HG02623 (cell line): ENCODE data around the gene RGS9.
"Not testable (repeated sequence)": the region's sequence is repeated elsewhere in the genome, so short reads cannot be mapped to it uniquely, and the experiment has no call there.

Experiments used
- ATAC-seq: cut with Tn5 transposase; IDR thresholded peaks from one replicate; pipeline ENCODE4 v1.9.1; 2021; ENCODE audit warnings: moderate library complexity; ENCODE audit not compliant: unreplicated experiment

Gene RGS9

DNA sequence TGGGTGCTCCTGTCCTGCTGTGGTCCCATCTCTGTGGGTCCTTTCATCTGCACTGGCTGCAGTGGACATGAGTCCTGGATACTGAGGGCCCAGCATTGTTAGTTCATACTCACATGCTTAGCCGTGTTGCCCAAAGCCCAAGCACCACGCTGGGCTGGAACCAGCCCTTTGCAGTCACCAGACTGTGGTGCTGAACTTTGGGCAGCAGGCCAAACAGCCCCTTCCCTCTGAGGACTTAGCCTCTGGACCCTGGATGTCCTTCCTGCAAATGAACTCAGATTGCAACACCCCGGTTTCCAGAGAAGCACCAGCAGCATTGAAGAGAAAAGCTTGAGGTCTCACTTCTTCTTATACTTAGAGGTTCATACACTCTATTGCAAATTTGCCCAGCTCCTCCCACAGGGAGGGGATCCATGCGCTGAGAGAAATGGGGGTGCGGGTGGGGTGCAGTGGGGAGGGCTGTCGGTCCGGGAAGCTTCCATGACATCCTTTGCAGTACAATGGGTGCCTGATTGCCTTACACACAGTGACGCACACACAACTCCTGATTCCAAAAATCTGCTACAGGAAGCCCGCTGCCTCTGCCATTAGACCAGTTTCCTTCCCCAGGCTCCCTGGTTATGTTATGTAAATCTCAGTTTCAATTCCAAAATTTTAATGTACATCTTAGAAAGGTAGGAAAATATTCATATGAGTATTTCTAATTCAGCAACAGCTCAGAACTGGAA lies 65.8 kb downstream of the RGS9 start:
- ATAC-seq = no peak

- no peak for ATAC-seq
Measured at GRCh38 chr17:65204001-65204400, 66.8 kb downstream of the RGS9 start.

DNA sequence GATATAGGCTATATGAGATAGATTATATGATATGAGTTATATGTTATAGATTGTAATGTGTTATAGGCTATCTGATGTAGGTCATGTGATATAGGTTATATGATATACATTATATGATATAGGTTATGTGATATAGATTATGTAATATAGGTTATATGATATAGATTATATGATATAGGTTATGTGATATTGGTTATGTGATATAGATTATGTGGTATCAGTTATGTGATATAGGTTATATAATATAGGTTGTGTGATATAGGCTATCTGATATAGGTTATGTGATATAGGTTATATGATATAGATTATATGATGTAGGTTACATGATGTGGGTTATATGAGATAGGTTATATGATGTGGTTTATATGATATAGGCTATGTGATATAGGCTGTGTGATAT lies 68.5 kb downstream of the RGS9 start:
- no peak for ATAC-seq

DNA sequence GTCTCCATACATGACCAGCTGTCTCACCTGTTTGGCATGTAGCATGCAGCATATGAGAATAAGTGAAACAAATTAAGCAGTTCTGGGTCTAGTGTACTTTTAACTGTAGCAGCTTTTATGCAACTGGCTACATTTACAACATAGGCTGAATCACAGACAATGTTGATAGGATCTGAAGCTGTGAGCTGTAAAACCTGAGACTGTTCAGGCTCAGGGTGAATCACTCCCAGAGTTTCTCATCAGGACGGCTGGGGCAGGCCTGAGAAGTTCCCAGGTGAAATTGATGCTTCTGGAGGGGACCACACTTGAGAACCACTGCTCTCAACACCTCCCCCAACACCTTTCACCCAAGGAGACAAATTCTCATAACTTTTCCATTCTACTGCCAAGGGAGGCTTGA lies 70.3 kb downstream of the RGS9 start:
- not testable (repeated sequence) for ATAC-seq

DNA sequence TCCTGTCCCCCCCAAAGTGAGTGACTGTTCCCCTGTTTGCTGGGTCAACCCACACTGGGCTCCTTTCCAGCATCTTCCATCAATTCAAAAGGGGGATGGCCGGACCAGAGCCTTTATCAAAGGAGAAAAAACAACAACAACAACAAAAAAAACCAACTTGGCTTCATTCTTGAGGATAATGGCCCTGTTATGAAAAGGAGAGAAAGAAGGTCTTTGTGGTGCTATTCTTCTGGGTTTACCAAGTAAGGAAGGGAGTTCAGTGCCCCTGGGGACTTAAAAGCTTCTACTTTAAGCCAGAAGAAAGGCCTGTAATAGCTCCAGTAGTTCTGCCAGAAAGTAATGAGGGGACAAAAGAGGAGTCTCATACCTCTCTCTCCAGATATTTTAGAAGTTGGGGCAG lies 71.5 kb downstream of the RGS9 start:
- no peak for ATAC-seq

DNA sequence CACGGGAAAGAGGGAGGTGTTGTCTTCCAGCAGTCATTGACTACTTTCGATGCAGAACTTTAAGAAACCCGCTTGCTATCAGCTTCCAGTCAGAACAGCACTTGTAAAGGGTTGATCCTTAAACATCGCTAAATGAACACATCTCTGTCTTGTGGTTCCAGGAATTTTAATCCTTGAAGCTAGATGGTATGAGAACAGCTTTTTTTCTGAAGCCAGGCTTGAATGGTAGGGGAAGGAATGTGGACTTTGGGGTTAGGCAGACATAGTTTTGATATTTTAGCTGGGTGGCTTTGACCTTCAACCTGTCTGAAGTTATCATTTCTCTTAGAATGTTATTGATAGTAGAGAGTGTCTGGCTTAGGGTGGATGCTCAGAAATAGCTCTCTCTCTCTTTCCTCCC lies 81.1 kb downstream of the RGS9 start:
- ATAC-seq = no peak

DNA sequence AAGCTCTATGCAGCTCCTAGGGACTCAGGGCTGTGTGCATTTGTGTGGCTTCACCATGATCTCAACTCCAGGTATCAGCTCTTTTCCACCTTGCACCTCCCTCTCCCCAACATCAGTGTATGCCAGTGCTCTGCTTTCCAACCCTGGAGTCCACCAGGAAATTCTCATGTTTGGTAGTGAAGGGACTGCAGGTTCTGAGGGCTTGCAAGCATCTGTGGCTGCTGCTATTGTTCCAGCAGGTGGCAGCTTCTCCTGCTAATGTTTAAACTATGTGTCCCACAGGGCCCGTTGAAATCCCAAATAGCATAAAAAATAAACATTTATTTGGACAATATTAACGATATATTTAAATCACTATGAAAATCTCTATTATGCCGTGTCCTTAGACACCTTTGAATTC lies 82.0 kb downstream of the RGS9 start:
- no peak for ATAC-seq

GRCh38 chr17:65219707-65220106 lies 82.5 kb downstream of the RGS9 start:
- ATAC-seq = no peak

DNA sequence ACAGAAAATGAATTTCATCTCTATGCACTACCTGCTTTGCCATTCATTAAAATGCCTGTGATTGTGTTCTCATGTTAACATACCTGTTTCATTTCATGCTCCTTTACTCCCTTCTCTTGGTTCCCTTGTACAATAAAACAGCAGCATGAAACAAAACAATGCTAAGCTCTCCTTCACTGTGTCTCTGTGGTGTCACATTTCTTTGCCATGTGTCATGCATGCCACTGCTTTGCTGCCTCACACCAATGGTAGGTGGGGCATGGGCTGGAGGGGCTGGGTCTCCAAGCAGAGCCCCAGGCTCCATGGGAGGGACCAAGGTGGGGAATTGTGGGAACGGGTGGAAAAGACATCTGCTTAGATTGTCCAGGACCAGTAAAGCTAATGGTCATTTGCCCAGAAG lies 83.6 kb downstream of the RGS9 start:
- ATAC-seq = no peak

- no peak for ATAC-seq
Measured at GRCh38 chr17:65222214-65222738, 85.1 kb downstream of the RGS9 start.

DNA sequence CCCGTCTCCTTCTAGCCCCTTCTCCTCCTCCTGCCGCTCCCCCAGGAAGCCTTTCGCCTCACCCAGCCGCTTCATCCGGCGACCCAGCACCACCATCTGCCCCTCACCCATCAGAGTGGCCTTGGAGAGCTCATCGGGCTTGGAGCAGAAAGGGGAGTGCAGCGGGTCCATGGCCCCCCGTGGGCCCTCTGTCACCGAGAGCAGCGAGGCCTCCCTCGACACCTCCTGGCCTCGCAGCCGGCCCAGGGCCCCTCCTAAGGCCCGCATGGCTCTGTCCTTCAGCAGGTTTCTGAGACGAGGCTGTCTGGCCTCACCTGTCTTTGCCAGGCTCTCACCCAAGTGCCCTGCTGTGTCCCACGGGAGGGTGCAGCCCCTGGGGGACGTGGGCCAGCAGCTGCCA lies 87.9 kb downstream of the RGS9 start:
- no peak for ATAC-seq

DNA sequence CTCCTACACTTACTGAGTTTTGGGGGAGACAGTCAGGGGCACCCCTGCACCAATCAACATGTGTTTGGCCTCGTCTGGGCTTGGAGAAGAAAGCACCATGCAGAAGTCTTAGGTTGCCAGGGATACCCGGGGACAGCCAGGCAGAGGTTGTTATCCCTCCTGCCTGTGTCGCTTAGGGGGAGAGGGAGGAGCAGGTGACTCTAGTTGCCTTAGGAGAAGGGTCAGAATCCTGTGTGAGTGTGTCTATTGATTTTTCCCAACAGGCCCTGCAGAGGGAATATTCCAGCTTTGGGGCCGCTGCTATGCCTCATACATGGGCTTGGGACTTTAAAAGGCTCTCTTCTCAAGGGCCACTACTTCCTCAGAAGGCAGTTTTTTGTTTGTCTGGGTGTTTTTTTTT lies 89.1 kb downstream of the RGS9 start:
- no peak for ATAC-seq

DNA sequence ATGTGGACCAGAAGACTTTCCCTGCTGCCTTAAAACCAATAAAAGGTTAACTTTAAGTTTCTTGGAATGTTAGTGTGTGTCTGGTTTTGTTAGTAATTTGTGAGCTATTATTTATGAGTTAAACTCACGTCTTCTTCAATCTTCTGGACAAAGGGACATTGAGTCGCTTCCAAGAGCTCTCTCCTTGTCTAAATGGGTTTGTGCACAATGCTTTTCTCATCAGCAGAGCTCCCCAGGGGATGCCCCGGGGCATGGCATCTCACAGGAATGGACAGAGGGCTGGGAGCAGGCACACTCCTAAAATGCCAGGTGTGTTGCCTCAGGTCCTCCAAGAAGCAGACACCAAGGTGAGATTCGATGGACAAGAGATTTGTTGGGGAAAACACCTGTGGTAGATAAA lies 90.5 kb downstream of the RGS9 start:
- ATAC-seq = no peak

DNA sequence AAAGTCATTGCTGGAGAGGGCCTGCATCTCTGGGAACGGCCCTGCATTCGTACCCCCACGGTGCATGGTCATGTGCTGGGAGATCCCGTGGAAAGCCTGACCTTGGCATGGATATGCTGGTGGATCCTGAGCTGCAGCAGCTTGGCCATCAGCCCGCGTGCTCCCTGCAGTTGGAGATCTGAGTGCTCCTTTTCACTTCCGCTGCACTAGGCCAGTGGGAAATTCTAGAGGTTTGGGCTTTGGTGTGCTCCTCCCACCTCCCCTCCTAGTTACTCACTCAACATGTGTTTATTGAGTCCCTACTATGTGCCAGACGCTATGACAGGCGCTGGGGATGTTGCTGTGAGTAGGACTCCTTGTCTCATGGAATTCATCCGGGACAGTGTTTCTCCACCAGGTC lies 91.1 kb downstream of the RGS9 start:
- ATAC-seq = no peak

DNA sequence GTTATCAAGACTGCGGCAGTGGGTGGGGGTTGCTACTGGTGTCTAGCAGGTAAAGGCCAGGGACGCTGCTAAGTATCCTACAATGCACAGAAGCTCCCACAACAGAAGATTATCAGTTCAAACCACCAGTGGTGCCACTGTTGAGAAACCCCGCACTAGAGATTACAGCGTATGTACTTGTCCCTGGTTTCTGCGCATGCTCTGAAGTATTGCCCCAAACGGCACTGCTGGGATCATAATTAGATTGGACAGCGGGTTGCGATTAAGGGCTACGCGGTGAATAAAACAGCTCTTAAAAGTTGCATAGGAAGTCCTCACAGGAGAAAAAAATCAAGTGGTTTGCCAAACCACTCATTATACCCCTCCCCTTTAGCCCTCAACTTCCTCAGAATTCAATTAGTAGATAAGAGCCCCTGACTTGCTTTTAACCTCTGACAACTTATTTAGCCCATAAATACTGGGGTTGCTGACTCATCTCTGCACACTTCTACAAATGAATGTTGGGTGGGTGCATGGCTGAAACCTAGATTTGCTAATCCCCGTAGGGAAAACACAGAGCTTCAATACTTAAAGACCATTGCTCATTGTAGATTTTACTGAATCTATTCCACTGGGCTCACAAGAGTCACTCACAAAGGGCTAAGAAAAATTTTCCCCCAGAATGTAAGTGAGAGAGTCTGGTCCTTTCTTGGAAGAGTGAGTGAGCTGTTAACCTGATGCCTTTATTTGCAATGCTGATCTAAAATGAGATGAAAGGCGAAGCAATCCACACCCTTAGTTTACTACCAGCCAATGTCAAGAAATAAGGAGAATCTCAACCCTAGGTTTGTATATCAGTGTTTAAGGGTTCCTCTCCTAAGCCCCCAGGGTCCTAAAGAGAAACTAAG lies 91.8 kb downstream of the RGS9 start:
- peak; percentile 51 for ATAC-seq

GRCh38 chr17:65229621-65229995 lies 92.4 kb downstream of the RGS9 start:
- no peak for ATAC-seq

DNA sequence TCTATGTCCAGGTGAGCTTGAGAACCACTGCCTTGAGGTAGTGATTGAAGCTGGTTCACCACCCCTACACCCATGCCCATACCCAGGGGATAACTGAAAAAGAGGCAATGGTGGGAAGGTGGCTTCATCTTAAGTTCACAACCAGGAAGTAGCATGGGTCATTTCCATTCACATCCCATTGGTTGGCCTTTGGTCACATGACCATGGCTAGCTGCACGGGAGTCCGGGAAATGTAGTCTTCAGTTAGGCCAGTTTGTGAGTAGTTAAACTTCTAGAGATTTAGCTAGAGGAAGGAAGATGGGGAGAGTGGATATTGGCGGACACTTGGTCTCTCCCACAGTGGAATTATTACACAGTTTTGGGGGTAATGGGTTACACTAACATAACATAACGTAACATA lies 92.9 kb downstream of the RGS9 start:
- no peak for ATAC-seq

- ATAC-seq = no peak
Measured at GRCh38 chr17:65231086-65231485, 93.9 kb downstream of the RGS9 start.

- peak; percentile 44 for ATAC-seq
Measured at GRCh38 chr17:65231662-65232335, 94.6 kb downstream of the RGS9 start.

DNA sequence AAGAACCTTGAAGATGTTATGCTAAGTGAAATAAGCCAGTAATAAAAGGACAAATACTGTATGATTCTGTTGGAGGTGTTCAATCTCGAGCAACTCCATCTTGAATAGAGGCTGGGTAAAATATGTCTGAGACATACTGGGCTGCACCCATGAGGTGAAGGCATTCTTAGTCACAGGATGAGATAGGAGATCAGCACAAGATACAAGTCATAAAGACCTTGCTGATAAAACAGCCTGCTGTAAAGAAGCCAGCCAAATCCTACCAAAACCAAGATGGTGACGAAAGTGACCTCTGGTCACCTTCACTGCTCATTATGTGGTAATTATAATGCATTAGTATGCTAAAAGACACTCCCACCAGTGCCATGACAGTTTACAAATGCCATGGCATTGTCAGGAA lies 98.1 kb downstream of the RGS9 start:
- no peak for ATAC-seq

DNA sequence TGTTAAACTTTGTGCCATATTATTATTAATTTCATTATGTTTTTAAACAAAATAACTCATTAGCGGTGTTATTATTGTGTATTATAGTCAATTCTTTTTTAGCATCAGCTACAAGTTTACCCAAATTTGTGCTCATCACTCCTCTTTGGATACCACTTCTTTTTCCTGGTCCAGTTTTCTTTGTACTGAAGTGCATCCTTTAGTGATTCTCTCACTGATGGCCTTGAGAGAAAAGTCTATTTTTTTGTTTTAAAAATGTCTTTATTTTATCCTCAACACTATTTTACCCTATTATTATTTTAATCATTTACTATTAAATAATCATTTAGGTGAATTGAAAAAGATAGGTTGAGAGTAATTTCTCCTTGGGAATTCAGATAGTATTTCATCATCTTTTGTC lies 99.2 kb downstream of the RGS9 start:
- no peak for ATAC-seq
